ENCODE measurements around the gene CEMIP. TPM values are rescaled to one million over a fixed set of nuclear protein-coding genes. Genes with fewer than 3 reads are reported as not detected.

Gene CEMIP
- total RNA-seq, 6 experiments from 2014 or later: 0.64 to 0.74 TPM; not detected in 4

- H3K4me3 ChIP-seq: no peak overlapping the region
- H3K36me3 ChIP-seq: no peaks in the 10 kb centered on the region
- no peaks in the 10 kb centered on the region for H3K9me3 ChIP-seq
- TF ChIP-seq, protein P1, sequence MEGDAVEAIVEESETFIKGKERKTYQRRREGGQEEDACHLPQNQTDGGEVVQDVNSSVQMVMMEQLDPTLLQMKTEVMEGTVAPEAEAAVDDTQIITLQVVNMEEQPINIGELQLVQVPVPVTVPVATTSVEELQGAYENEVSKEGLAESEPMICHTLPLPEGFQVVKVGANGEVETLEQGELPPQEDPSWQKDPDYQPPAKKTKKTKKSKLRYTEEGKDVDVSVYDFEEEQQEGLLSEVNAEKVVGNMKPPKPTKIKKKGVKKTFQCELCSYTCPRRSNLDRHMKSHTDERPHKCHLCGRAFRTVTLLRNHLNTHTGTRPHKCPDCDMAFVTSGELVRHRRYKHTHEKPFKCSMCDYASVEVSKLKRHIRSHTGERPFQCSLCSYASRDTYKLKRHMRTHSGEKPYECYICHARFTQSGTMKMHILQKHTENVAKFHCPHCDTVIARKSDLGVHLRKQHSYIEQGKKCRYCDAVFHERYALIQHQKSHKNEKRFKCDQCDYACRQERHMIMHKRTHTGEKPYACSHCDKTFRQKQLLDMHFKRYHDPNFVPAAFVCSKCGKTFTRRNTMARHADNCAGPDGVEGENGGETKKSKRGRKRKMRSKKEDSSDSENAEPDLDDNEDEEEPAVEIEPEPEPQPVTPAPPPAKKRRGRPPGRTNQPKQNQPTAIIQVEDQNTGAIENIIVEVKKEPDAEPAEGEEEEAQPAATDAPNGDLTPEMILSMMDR (IDR thresholded peaks at IDR 0.05): no peak
- no peak for TF ChIP-seq POLR2A (IDR thresholded peaks at IDR 0.05)
- ATAC-seq (no peak), DNase-seq (no peak)
- WGBS (ENCODE audit: insufficient coverage, low coverage, low lambda C conversion rate, missing lambda C conversion rate): 54% methylated on average over 6 of the region's 6 CpGs
- intact Hi-C loops (cut with DNase I): no loop called here
- H3K27ac ChIP-seq: no peak overlapping the region
- H3K4me1 ChIP-seq: no peaks in the 10 kb centered on the region
- no peaks in the 10 kb centered on the region for H3K27me3 ChIP-seq
Measured at GRCh38 chr15:80823120-80823519, 44.0 kb downstream of the CEMIP start.

GRCh38 chr15:80823995-80824394, 44.8 kb downstream of the CEMIP start:
- no peaks in the 10 kb centered on the region for H3K4me1 ChIP-seq
- H3K27me3 ChIP-seq: no peaks in the 10 kb centered on the region
- no peaks in the 10 kb centered on the region for H3K9me3 ChIP-seq
- intact Hi-C loops (cut with DNase I): no loop called here
- no peak overlapping the region for H3K27ac ChIP-seq
- WGBS (ENCODE audit: insufficient coverage, low coverage, low lambda C conversion rate, missing lambda C conversion rate): 33% methylated on average over 1 of the region's 4 CpGs
- H3K36me3 ChIP-seq: no peaks in the 10 kb centered on the region
- TF ChIP-seq, protein P1 (IDR thresholded peaks at IDR 0.05): no peak
- no peak for TF ChIP-seq POLR2A (IDR thresholded peaks at IDR 0.05)
- ATAC-seq (no peak), DNase-seq (no peak)
- H3K4me3 ChIP-seq: no peak overlapping the region

- no peak overlapping the region for H3K4me3 ChIP-seq
- no peaks in the 10 kb centered on the region for H3K36me3 ChIP-seq
- H3K27ac ChIP-seq: no peak overlapping the region
- no peak for TF ChIP-seq POLR2A (IDR thresholded peaks at IDR 0.05)
- TF ChIP-seq, protein P1 (IDR thresholded peaks at IDR 0.05): no peak
- H3K9me3 ChIP-seq: no peaks in the 10 kb centered on the region
- ATAC-seq (no peak), DNase-seq (no peak)
- H3K4me1 ChIP-seq: no peaks in the 10 kb centered on the region
- intact Hi-C loops (cut with DNase I): no loop called here
- WGBS (ENCODE audit: insufficient coverage, low coverage, low lambda C conversion rate, missing lambda C conversion rate): 60% methylated on average over 4 of the region's 6 CpGs
- H3K27me3 ChIP-seq: no peaks in the 10 kb centered on the region
Measured at GRCh38 chr15:80825361-80826030, 46.3 kb downstream of the CEMIP start.

GRCh38 chr15:80828796-80829195, 49.6 kb downstream of the CEMIP start:
- no peaks in the 10 kb centered on the region for H3K36me3 ChIP-seq
- H3K4me1 ChIP-seq: no peaks in the 10 kb centered on the region
- no peak overlapping the region for H3K4me3 ChIP-seq
- no peaks in the 10 kb centered on the region for H3K27me3 ChIP-seq
- no peaks in the 10 kb centered on the region for H3K9me3 ChIP-seq
- intact Hi-C loops (cut with DNase I): no loop called here
- no peak for TF ChIP-seq POLR2A (IDR thresholded peaks at IDR 0.05)
- TF ChIP-seq, protein P1 (IDR thresholded peaks at IDR 0.05): no peak
- no peak for DNase-seq
- no peak for ATAC-seq
- no peak overlapping the region for H3K27ac ChIP-seq

GRCh38 chr15:80830677-80831076, 51.5 kb downstream of the CEMIP start:
- TF ChIP-seq, protein P1 (IDR thresholded peaks at IDR 0.05): no peak
- TF ChIP-seq POLR2A (IDR thresholded peaks at IDR 0.05): no peak
- H3K9me3 ChIP-seq: no peaks in the 10 kb centered on the region
- intact Hi-C loops (cut with DNase I): no loop called here
- no peaks in the 10 kb centered on the region for H3K27me3 ChIP-seq
- H3K4me1 ChIP-seq: no peaks in the 10 kb centered on the region
- no peak for ATAC-seq
- no peak overlapping the region for H3K4me3 ChIP-seq
- WGBS (ENCODE audit: insufficient coverage, low coverage, low lambda C conversion rate, missing lambda C conversion rate): 91% methylated on average over 1 of the region's 1 CpG
- DNase-seq: no peak
- no peak overlapping the region for H3K27ac ChIP-seq
- no peaks in the 10 kb centered on the region for H3K36me3 ChIP-seq
